ENCODE results near the gene HAO1. TPM values are rescaled to one million over a fixed set of nuclear protein-coding genes. Genes with fewer than 3 reads are reported as not detected.

Gene HAO1
- total and polyA plus RNA-seq, 2 donors (not counting 3 experiments of a cell fraction or from before 2014, with no cell fraction given), result not detected

DNA sequence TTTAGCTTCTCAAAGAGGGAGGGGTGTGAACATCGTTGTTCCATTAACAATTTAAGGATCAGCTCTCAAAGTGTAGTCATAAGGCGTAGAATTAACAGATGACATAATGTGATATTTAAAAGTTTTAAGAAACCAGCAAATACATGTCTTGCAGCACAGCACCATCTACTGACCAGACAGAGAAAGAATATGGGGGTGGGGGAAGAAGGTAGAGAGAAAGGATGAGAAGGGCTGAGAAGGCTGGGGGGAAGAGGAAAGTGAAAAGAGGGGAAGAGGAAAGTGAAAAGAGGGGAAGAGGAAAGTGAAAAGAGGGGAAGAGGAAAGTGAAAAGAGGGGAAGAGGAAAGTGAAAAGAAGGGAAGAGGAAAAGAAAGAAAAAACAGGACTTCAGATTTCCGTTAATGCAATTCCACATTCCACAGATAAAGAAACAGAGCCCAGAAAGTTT lies 80.9 kb downstream of the HAO1 start:
- BruUV-seq (replicated peaks), result no TSS peak
- H3K4me1 ChIP-seq (ENCODE audit: control insufficient read depth, extremely low read depth, insufficient read depth, low read length), result peaks cover 28% of the 10 kb centered on the region
- no peak overlapping the region for H2AFZ ChIP-seq (ENCODE audit: low read depth, low read length)
- no peaks in the 10 kb centered on the region for H3K9me3 ChIP-seq (replicated peaks; ENCODE audit: control insufficient read depth, insufficient read depth, low read length)
- intact Hi-C loops (cut with micrococcal nuclease), result loop anchor here (1.0 to 5.0 kb wide), 14 partner anchors 67 to 1717 kb away; partner anchors contain the start of gene BMP2
- H3K9ac ChIP-seq (replicated peaks; ENCODE audit: extremely low read depth, insufficient read depth, low read length), result peak overlapping the region; percentile 35
- H3K79me2 ChIP-seq (ENCODE audit: control insufficient read depth, insufficient read depth, low read length), result no peaks in the 10 kb centered on the region
- dilution Hi-C loops (cut with MboI; ENCODE audit: extremely low pct_ligation_motif_present, low sequenced_read_pairs), result no loop called here
- peak overlapping the region; percentile 45 for H3K27ac ChIP-seq (ENCODE audit: insufficient read depth, low read depth, low read length)
- H3K27me3 ChIP-seq (ENCODE audit: control insufficient read depth in 2 of 2, insufficient read depth in 2 of 2, low read length in 2 of 2), result no peaks in the 10 kb centered on the region
- H3K36me3 ChIP-seq (ENCODE audit: control insufficient read depth in 2 of 2, extremely low read depth in 1 of 2, insufficient read depth in 2 of 2, low read length in 2 of 2), result no peaks in the 10 kb centered on the region
- ChIA-PET CTCF (interaction anchor here (0.5 to 3.7 kb wide), 58 partner anchors 9 to 1719 kb away, joined by 3 to 57 read pairs (median 4); partner anchors contain the start of gene BMP2), POLR2A (interaction anchor here (0.7 kb wide), 1 partner anchor 574 kb away, joined by 3 read pairs; no protein-coding TSS in a partner anchor)
- FAIRE-seq, result peak; percentile 47
- H3K9me1 ChIP-seq (replicated peaks; ENCODE audit: control insufficient read depth, extremely low read depth, insufficient read depth, low read length), result no peaks in the 10 kb centered on the region
- no peak overlapping the region for H3K4me3 ChIP-seq (replicated peaks in 1 of 3; ENCODE audit: insufficient read depth in 1 of 3, low read depth in 1 of 3, low read length in 3 of 3)
- H4K20me1 ChIP-seq (replicated peaks; ENCODE audit: control insufficient read depth, extremely low read depth, insufficient read depth, low read length), result no peaks in the 10 kb centered on the region
- TF ChIP-seq MAX (IDR thresholded peaks at IDR 0.05; ENCODE audit: insufficient read depth, insufficient read length) (no peak), MYC (IDR thresholded peaks at IDR 0.05; ENCODE audit: low read depth, low read length) (no peak), POLR2AphosphoS5 (IDR thresholded peaks at IDR 0.05; ENCODE audit: insufficient read depth, low read depth, low read length) (no peak), POLR2A (IDR thresholded peaks at IDR 0.05; ENCODE audit: low read depth, low read length) (no peak), FOS (IDR thresholded peaks at IDR 0.05; ENCODE audit: borderline replicate concordance, insufficient read depth, low read length) (no peak), CTCF (IDR thresholded peaks at IDR 0.05; ENCODE audit: extremely low read depth in 1 of 2, insufficient read depth in 1 of 2, low read depth in 1 of 2, low read length in 2 of 2) (peak; percentile 55 to 63), GATA2 (IDR thresholded peaks at IDR 0.05; ENCODE audit: insufficient read depth, insufficient read length, low read depth, low read length) (peak; percentile 28), JUN (IDR thresholded peaks at IDR 0.05; ENCODE audit: borderline replicate concordance, insufficient read depth, insufficient read length, low read depth) (peak; percentile 56), EZH2 (IDR thresholded peaks at IDR 0.05; ENCODE audit: borderline replicate concordance, low read depth, low read length, severe bottlenecking) (no peak)
- H3K4me2 ChIP-seq (ENCODE audit: insufficient read depth, low read length), result no peak overlapping the region
- peak; percentile 81 for DNase-seq (ENCODE audit: low read depth, low spot score)

Measured in endothelial cell of umbilical vein (primary cell).